Activated CD4-positive, alpha-beta T cell treated with anti-CD3 and anti-CD28 coated beads, Interleukin-2, amount 50 U/mL, for 1 hour (primary cell): ENCODE results near the gene ORAI3.

ENCODE experiments used
- DNase-seq: peaks from one replicate; pipeline ENCODE4 v3.0.0-alpha.2; 2020

Gene ORAI3

GRCh38 chr16:30976486-30976885 lies 27.6 kb downstream of the ORAI3 start:
- no peak for DNase-seq

DNA sequence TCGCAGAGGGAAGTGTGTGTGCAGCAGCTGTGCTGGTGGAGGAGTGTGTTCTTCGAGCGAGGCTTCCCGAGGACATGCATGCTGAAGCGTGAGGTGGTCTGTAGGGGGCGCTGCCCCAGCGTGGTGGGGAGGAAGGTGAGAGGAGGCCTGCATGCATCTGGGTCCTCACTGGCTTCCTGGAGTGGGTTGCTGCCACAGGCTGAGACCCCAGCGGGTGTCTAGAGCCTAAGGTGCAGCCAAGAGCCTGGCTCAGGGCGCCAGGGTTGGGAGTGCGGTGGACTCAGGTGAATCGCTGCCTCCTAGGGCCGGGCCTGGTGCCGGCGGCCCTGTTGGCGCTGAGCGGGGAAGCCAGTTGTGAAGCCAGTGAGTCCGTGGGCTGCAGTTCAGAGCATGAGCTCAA lies 28.6 kb downstream of the ORAI3 start:
- DNase-seq: peak; percentile 18

- no peak for DNase-seq
Observed at GRCh38 chr16:30979170-30980022, 30.5 kb downstream of the ORAI3 start.

DNA sequence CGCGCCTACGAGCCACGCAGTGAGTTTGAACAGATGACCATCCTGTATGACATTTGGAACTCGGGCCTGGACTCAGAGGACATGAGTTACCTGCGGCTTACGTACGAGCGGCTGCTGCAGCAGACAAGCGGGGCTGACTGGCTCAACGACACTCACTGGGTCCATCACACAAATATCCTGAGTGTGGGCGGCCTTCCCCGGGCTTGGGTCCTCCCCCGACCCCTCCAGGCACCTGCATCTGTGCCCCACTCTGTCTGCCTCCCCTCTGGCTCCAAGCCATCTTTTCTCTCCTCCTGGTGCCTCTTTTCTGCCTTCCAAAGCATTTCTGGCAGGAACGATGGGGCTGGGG lies 31.1 kb downstream of the ORAI3 start:
- no peak for DNase-seq

GRCh38 chr16:30980434-30980833 lies 31.6 kb downstream of the ORAI3 start:
- DNase-seq: no peak

DNA sequence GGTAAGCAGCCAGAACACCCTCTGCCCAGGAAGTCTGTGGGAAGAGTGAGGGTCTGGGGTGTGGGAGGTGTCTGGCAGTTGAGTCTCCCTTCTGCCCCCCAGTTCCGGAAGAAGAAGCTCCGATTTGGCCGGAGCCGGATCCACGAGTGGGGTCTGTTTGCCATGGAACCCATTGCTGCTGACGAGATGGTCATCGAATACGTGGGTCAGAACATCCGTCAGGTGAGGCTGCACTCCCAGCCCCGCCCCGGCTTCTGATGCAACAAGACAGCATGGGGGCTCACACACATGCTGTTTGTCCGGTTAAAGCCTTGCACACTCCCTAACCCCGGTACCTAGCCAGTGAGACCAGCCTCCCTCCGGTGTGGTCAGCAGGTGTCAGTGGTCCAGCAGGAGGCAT lies 32.1 kb downstream of the ORAI3 start:
- no peak for DNase-seq

- no peak for DNase-seq
Observed at GRCh38 chr16:30982548-30983288, 33.9 kb downstream of the ORAI3 start.

DNA sequence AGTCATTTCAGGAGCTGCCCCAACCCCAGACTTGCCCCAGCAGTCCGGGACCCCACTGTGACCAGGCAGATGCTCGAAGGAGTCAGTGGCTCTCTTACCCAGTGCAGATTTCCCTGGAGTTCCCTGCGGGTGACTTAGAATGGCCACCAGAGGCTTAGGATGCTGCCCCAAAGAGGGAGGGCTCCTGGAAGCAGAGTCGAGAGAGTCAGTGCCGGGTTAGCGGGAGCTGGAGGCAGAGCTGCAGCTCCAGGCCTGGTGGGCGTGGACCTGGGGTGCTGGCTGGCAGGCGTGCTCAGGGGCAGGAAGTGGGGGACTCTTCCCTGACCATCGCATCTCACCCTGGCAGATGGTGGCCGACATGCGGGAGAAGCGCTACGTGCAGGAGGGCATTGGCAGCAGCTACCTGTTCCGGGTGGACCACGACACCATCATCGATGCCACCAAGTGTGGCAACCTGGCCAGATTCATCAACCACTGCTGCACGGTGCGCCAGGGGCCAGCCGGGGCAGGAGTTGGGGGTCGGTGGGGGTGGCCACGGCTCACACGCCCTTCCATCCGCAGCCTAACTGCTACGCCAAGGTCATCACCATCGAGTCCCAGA lies 34.5 kb downstream of the ORAI3 start:
- DNase-seq: no peak

GRCh38 chr16:30983898-30984610 lies 35.2 kb downstream of the ORAI3 start:
- no peak for DNase-seq

DNA sequence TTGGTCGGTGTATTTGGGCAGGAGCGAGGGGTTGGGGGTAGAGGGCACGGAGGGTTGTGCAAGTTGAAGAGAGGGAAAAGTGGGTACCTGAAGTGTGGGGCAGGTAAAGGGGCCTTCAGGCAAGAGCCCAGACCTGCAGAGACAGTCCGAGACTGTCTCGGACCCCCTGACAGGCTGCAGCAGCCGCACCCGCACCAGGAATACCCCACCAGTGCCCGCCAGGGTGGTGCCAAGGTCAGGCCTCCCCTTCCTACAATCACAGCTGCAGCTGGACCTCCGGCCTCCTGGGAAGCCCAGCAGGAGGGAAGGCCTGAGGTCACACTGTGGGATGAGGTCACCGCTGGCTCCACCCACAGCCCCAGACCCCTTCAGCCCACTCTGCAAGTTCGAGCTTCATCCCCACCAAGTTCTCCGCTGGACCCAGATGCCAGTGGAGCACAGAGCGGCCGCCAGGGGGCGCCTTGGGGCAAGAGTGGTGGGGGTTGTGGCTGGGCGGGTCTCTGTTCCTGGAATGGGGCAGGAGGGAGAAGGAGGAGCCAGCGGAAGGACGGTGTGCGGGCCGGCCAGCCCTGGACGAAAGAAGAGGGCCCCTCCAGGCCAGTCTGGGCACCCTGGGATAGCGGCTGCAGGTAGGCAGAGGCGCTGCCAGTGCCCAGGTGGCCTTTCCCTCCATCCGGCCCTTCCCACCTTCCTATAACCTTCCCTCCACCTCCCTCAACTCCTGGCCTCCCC lies 36.0 kb downstream of the ORAI3 start, which contains the start of gene HSD3B7:
HSD3B7 (plus strand) TSS at position 539 of the 732 bp plus-strand sequence. CDS start 452 bp downstream, outside the sequence.
- peak; percentile 81 for DNase-seq

DNA sequence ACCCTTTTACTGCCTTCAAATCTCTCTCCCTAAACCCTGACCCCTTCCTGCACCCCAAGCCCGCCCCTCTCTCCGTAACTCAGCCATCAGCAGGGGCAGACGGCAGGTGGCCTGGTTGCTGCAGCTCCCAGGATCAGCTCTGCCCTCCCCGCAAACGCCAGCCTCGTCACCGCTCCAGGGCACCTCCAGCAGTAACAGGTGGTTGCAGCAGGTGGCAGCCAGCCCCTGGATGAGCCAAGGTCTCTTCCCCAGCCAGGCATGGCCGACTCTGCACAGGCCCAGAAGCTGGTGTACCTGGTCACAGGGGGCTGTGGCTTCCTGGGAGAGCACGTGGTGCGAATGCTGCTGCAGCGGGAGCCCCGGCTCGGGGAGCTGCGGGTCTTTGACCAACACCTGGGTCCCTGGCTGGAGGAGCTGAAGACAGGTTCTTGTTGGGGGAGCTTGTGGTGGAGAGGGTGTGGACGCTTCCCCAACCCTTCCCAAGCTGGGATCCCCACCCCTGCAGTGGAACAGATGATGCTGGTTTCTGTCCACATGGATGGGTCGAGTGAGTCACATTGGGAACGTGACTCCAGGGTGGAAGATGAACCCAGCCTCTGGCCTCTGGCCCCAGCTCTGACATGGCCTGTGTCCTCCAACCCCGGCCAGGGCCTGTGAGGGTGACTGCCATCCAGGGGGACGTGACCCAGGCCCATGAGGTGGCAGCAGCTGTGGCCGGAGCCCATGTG lies 36.7 kb downstream of the ORAI3 start:
- DNase-seq: peak; percentile 12

DNA sequence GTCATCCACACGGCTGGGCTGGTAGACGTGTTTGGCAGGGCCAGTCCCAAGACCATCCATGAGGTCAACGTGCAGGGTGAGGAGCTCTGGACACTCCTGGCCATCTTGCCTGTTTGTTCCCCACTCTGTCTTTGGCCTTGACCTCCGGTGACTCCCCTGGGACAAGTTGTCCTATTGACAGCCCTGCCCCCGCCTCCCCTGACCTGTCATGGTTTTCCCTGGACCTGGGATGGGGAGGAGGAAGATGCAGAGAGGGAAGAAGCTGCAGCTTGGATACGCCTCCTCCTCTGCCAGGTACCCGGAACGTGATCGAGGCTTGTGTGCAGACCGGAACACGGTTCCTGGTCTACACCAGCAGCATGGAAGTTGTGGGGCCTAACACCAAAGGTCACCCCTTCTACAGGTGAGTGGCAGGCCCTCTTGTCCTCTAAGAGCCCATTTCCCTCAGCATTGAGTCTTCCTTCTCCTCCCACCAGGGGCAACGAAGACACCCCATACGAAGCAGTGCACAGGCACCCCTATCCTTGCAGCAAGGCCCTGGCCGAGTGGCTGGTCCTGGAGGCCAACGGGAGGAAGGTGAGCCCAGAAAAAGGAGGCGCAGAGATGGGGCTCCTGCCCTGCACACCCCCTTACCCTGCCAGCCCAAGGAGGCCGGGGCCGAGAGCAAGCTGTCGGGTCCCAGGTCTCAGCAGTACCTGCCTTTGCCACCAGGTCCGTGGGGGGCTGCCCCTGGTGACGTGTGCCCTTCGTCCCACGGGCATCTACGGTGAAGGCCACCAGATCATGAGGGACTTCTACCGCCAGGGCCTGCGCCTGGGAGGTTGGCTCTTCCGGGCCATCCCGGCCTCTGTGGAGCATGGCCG lies 37.5 kb downstream of the ORAI3 start:
- no peak for DNase-seq

- no peak for DNase-seq
Observed at GRCh38 chr16:30987581-30988190, 38.8 kb downstream of the ORAI3 start.

DNA sequence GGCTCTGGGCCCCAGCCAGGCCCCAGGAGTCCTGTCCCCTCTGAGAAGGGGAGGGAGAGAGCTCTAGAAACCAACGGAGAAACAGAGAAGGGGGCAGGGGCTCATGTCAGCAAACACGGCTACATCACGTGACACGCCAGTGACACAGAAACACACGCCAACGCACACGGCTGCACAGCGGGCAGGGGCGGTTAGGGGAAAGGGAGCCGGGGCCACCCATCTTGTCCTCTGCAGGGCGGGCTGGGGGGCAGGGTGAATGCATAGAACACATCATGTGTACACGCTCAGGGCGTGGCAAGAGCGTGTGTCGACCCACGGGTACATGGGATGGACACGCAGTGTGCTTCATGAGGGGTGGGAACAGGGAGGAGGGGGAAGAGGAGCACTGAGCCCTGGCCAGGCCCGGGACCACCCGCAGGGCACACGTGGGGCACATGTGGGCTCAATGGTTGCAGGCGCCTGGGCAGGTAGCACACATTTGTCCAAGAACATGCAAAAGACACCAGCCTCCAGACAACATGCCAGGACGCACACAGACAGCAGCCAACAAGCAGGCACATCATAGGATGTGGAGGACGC lies 40.7 kb downstream of the ORAI3 start:
- no peak for DNase-seq

- no peak for DNase-seq
Observed at GRCh38 chr16:30990105-30990504, 41.2 kb downstream of the ORAI3 start.

DNA sequence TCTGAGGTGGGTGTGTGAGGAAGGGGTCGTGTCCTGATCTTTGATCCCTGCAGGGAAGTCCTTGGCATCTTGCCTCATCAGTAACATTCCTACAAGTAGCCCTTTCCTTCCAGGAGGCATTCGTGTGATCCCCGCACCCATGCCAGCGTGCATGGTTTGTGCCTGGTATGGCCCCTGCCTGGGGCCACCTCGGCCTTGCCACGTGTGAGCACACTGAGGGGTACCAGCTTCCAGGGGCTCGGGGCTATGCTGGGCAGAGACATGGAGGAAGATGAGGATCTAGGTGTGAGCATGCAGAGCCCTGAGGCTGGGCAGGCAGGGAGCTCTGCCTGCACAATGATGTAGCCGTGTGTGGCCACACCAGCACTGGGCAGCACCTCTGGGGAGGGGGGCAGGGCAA lies 42.2 kb downstream of the ORAI3 start:
- DNase-seq: no peak

DNA sequence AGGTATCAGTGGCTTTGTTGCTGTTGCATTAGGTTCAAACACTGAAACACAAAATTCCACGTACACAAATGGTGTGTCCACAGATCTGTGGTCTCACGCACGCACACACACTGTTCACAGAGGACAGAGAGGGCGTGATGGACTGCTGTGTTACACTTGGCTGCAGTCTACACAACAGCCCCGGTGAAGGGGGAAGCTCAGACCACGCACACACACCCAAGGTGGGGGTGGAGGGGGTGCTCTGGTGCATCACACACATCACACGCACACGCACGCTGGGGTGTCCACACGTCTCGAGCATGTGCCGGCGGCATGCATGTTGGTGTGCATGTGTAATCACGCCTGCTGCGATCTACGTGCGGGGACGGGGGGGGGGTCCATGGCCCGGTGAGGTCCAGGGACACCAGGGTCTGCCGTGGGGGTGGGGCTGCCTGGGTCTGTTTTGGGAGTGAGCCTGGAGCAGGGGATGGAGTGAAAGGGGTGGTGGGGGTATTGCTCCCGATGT lies 43.5 kb downstream of the ORAI3 start:
- DNase-seq: no peak

GRCh38 chr16:30992931-30993816 lies 44.3 kb downstream of the ORAI3 start:
- no peak for DNase-seq

GRCh38 chr16:30995927-30996323 lies 47.1 kb downstream of the ORAI3 start:
- DNase-seq: no peak
